ENCODE results near the gene CLEC16A.

Gene CLEC16A

DNA sequence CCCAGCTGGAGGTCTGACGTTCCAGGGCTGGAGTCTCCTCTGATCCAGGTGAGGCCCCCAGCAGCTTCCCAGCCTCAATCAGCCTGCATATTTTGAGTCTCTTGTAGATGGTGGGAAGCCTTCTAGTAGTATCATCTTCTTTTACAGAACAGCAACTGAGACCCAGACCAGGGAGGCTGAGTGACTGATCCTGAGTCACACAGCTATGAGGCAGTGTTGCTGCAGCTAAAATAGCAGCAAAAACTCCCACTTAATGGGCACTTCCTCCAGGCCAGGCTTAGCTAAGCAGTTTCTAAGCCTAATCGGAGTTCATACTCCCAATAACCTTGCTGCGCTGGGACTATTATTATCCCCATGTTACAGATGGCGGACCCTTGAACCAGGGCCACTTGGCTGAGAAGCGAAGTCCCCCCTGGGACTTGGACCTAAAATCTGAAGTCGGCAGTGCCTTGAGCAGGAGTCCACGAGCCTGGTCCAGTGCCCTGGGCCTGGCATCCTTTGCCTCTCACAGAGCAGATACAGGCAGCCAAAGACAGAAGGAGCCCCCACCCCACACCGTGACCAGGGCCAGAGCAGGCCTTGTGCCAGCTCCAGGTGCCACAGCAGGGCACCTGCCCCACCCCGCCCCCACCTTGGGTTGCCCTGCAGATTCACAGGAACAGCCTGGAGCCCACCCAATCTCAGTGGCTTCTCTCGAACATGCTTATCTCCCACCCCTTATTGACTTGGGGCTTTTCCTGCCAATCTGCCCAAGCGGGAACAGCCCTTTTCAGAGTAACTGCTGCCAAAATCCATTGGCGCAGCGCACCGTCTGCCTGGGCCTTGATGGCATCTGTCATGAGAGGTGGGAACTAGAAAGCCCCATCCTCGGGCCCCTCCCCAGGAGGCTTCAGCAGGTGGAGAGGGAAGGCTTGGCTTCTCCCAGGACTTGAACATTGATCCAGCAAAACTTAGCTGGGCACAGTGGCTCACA lies 246.5 kb downstream of the CLEC16A start:
- DNase-seq: no peak

DNA sequence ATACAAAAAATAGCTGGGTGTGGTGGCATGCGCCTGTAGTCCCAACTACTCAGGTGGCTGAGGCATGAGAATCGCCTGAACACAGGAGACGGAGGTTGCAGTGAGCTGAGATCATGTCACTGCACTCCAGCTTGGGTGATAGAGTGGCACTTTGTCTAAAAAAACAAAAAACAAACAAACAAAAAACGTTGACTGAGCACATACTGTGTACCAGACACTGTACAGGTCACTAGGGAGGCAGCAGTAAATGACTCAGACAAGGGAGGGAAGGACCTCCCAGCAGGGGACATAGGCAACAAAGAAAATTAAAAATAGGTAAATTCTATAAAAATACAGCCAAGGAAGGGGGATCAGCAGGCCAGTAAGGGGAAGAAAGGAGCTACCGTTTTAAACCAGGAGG lies 247.3 kb downstream of the CLEC16A start:
- DNase-seq: no peak

DNA sequence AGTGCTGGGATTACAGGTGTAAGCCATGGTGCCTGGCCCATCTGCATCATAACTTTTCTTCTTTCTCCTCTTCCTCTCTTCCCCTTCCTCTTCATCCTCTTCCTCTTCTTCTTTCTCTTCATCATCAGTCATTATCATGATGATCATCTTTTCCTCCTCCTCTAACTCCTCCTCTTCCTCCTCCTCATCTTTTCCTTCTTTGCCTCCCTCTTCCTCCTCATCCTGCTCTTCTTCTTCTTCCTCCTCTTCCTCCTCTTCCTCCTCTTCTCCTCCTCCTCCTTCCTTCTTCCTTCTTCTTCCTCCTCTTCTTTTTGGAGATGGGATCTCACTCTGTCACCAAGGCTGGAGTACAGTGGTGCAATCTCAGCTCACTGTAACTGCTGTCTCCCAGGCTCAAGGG lies 249.1 kb downstream of the CLEC16A start:
- DNase-seq: no peak

DNA sequence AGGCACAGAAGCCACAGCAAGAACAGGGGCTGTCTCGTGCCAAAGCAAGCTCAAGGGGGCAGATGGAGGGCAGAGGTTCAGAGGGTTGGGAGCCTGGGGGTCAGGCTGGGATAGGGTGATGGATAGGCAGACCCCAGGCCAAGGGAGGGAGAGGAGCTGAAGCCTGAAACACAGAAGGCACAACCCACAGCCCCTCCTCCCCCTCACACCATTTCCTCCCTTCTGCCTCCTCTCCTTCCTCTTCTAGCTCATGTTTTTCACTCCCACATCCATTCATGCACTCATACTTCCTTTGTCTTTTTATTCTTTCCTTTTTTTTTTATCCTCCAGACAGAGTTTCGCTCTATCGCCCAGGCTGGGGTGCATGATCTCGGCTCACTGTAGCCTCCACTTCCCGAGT lies 250.5 kb downstream of the CLEC16A start:
- DNase-seq: no peak

DNA sequence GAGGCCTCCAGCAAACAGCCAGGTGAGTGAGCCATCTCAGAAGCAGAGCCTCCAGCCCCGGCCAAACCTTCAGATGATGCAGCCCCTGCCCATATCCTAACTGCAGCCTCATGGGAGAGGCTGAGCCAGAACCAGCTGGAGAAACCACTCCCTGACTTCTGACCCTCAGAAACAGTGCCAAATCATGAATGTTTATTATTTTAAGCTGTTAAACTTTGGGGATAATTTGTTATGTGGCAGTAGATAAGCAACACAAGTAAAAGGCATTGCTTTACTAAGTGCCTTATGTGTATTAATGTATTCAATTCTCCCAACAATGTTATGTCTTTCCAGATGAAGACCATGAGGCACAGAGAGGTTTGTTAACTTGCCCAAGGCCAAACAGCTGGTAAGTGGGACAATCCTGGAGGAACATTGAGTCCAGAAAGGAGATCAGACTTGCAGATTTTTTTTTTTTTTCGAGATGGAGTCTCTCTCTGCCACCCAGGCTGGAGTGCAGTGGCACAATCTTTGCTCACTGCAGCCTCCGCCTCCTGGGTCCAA lies 252.0 kb downstream of the CLEC16A start:
- DNase-seq: no peak

DNA sequence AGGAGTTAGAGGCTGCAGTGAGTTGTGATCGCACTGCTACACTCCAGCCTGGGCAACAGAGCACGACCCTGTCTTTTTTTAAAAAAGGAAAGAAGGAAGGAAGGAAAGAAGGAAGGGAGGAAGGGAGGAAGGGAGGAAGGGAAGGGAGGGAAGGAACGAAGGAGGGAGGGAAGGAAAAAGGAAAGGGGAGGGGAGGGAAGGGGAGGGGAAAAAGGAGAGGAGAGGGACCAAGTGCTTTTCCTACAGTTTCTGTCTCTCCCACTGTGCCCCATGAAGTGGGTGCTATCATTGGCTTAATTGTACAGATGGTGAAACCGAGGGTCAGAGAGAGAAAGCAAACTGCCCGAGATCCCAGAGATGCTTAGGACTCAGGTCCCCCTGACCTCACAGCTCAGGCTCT lies 254.0 kb downstream of the CLEC16A start:
- DNase-seq: no peak

DNA sequence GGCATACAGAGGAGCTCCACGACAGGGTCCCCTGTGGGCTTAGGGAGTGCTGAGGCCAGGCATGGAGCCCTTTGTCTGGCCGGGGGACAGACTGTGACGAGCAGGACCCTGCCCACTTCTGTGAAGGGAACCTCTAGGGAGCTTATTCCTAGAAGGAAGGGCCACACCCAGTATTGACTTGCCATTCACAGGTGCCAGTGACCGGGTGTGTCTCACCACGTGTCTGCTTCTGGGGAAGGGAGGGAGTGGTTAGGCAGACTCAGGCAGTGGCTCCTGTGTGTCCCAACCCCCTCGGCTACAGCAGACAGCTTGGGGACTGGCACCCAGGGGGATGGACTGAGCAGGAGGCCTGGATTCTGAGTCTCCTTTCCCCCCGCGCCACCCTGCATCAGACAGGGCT lies 254.5 kb downstream of the CLEC16A start:
- DNase-seq: no peak

DNA sequence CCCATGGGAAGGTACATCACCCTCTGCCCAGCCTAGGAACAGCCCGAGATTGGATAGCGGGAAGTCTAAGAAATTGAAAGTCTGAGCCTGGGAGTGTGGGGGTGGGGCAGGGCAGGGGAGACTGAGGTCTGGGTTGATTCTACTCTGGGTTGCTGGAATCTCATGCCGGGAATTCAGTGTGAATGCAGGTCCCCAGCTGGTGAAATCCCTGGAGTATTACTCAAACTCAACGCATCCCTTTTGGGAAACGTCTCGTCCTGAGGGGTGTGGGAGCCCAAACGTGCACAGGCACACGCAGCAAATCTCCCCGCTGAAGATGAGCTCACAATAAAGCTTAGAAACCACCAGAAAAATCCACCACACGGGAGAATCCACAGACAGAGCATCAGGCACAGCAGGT lies 256.2 kb downstream of the CLEC16A start:
- DNase-seq: no peak

DNA sequence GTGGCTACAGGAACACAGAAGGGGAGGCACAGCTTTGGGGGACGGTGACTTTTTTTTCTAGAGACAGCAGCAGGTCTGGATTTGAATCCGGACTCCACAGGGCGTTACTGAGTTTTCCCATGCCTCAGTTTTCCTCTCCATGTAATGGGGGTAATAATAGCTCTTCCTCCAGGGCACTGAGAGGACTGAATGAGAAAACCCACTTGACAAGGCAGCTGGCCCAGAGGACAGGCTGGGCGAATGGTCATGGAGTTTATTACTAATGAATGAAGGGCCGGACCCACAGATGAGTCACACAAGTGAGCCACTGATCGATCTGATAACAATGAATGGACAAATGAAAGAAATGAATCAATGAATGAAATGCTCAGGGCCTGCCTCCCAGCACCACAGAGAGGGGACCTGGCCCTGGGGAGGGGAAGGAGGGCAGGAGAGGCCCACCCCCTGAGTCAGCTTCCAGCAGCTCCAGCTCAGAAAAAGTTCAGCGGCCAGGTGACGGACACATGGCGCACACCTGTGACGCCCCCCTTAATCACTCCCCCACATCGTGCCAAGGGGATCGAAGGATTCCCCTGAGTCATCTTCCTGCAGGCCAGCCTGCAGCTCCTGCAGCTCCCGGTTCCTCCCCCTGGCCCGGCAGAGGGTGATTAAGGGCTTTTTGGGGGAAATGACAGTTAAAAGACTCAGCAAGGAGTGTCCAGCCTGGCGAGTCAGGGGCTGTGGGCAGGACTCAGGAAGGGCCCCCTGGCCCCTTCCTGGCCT lies 257.3 kb downstream of the CLEC16A start:
- peak; percentile 53 for DNase-seq

DNA sequence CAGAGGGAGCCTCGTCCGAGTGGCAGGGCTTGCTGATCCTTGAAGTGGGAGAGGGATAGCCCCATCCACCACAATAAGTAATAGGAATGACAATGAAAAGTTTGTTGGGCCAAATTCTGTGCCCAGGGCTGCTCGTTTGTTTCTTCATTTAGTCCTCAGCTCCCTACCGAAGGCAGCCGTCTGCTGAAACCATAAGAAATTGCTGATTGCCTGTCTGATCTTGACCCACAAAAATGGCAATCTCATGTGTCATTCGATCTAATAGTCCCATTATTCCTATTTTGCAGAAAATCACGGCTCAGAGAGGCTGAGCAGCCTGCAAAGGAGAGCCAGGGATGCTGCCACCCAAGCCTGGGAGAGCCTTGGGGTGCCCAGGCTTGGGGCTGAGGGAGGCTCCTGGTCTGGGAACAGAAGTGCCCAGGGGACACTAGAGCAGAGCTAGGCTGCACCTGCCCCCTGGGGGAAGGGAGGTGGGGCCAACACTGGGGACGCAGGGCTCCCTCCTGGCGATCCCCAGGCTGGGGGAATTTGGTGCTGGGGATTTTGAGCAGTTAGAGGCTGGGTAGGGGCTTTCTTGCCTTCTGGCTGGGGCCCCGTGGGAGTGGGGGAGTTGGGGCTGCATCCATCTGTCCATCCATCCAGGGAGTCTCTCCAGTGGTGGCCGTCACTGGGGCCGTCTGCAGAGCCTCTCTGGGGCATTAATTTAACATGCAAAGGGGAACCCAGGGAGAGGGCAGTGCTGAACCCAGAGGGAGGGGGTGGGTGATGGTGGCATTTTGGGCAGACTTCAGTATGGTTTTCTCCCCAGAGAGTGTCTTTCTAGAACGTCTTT lies 258.1 kb downstream of the CLEC16A start:
- DNase-seq: no peak

DNA sequence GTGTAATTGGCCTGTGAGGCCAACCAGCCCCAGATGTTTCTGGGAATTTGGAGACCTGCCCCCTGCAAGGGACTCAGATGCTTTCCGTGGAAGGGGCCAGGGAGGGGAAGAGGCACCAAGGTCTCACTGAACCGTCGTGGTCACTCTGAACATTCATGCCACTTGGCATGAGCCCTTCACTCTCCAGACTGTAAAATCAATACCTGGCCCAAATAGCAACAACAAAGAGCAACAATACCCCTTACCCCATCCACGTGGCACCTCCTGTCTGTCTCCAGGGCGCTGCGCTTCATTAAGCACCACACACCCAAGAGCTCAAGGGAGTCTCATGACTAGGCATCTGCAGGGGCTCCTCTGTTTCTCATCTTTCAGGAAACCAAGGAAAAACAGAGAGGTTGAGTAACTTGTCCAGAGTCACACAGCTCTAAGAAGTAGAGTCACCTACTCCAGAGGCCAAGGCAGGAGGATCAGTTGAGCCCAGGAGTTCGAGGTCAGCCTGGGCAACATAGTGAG lies 258.8 kb downstream of the CLEC16A start:
- DNase-seq: no peak

DNA sequence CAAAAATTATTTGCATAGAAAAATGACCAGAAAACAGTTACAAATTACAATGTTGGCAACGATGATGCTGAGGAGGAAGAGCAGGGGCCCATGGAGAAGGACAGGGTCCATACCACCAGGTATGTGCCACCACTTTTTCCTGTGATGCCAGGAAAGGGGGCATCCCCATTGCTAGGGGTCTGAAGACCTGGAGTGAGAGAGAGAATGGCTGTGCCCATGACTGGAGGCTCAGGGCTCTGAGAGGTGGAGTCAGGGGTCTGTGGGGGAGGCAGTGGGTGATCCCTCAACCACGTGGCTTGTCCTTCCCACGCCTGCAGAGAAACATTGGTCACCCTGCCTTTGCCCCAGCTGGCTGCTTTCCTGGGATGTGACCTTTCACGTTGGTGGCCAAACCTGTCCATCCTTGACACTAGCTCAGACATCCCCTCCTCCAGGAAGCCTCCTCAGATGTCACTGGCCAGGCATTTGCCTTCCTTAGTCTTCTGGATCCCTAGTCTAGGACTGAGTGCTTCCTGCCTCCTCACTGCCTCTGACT lies 260.2 kb downstream of the CLEC16A start:
- DNase-seq: no peak

DNA sequence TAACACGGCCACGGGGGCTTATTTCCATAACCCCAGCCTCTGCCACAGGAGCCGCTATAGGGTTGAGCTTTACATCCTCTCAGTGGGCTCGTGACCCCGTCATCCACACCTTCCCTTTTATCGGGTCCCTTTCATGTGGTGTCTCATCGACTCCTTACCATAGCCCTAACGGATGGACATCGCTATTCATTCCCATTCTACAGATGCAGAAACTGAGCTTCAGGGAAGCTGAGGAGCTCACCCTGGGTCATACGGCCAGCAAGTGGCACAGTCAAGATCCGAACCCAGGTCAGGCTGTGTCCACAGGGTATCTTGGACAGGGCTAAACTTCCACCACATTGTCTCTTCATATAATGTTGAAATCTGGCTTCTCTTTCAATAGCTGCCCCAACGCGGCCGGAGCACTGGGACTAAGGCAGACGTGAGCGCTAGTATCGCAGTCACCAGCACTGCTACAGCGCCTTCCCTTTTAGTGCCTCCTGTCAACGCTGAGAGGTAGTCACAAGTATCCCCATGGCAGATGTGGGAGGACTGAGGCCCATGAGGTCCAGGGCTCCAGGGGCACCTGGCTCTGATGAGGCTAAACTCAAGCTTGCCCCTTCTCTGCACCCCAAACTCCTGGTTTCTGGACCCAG lies 260.8 kb downstream of the CLEC16A start:
- DNase-seq: no peak

DNA sequence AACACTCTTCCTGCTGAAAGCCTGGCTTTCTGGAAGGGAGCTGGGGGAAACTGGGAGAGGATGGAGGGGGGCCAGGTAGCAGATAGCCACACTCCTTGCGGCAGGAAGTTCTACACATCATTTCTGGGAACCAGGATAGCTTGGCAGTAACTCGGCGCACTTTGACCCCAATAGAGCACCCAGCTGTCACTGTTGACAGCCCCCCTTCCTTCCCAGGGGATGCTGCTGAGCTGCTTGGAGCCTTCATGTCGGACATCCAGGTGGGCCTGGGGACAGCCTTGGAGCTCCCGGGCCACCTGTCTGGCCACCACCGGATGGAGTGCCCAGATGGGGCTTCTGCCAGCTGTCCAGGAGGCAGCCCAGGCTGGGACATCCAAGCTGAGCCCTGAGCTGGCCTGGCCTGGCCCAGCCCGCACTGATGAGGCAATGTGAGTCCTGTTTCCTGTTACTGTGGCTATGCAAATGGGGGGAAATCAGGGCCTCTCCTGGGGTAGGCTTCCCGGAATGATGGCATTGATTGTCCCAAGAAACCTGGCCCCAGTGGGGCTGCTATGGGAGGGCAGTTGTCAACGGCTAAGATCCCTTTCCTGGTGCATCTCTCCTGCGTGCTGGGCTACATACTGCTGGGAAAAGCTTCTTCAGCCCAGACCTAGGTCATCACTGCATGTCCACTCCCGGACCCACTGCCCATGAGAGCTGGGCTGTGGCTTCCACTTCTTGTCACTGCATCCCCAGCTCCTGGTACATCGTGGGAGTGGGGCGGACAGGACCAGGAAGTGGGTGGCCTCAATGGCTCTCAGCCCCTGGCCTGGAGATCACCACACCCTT lies 261.6 kb downstream of the CLEC16A start:
- no peak for DNase-seq

DNA sequence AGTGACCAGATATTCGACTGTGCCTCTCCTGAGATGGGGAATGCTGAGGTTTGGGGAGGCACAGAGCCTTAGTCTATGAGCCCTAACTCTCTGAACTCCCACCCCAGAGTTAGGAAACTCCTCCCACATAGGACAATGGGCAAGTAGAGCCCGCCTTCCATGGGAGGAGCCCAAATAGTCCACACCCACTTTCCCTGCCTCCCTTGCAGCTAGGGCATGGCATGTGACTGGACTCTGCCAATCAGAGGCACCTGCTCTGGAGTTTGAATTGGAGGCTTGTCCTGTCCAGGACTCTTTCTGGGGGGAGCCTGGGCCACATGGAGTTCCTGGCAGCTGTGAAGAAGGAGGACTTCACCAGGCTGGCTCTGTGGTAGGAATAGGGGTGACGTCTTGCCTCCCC lies 263.3 kb downstream of the CLEC16A start:
- no peak for DNase-seq

DNA sequence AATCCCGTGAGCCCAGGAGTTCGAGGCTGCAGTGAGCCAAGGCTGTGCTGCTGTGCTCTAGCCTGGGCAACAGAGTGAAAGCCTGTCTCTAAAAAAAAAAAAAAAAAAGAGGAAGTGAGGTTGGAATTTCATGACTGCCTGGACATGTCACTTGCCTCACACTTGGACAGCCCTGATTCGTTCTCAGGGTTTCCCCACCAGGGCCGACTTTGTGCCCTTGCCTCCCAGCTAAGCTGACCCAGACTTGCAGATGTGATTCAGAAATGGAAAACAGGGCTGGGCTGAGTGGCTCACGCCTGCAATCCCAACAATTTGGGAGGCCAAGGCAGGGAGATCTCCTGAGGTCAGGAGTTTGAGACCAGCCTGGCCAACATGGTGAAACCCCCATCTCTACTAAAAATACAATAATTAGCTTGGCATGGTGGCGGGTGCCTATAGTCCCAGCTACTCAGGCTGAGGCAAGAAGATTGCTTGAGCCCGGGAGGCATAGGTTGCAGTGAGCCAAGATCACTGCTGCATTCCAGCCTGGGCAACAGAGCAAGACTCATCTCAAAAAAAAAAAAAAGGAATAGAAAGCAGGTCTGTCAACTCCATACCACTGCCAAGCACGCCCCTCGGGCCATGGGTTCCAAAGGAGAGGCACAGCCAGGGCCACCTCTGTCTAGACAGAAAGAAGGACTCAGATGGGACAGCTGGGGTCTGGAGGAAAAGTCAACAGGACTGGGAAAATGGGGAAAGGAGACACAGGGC lies 264.7 kb downstream of the CLEC16A start:
- peak; percentile 65 for DNase-seq

DNA sequence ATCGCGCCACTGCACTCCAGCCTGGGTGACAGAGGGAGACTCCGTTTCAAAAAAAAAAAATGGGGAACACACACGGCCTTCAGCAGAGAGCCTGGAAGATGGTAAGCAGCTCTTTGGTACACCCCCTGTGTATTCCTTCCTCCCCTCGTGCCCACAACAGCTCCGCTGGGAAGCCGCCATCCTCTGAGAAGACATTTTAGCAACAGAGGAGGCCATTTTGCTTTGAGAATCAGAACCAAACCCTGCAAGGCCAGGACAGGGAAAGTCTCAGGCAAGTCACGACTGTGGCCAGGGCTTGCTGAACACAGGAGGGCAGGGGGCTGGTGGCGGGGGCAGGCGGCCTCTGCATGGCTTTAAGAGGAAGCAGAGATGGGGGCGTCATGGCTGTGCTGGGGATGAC lies 265.9 kb downstream of the CLEC16A start:
- no peak for DNase-seq

DNA sequence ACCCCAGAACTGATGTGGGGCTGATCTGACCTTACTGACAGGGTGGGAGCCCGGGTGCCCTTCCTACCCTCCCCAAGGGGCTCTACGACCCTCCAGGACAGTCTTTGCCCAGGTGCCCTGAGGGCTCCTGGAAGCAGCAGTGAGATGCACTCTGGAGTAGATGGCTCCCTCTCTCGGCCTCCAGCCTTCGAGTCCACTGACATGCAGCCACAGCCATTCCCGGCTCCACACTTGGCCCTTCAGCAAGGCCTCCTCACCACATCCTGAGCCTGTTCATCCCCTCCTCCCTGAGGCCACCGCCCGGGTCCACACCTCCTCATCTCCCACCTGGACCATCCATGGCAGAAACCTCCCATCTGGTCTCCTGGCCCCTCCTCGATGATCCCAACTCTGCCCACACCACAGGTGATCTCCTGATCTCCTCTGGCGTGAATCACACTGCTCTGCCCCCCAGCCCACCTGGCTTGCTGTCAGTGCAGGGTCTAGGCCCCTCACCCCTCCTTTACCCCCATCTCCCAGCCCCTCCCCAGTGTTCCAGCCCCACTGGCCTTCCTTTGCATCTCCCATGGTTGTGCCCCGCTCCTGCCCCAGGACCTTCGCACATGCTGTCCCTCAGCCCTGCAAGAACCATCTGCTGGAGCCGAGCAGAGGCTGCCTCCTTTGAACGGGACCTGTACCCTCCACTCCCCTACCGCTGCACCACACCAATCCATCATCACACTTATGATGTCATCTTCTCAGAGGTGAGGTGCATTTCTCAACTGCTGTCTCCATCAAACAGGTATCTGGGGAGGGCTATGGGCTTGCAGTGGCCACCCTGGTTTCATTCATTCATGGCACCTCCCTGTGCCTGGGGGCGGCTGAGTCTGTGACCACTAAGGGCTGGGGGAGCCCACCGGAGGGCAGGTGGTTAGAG lies 267.0 kb downstream of the CLEC16A start:
- DNase-seq: no peak

Data from CD4-positive, alpha-beta T cell treated with Interleukin-15 for 1 hour (primary cell).